Central memory CD4-positive, alpha-beta T cell (primary cell): ENCODE data around the gene ACD.

Experiments
- DNase-seq: peaks from one replicate; pipeline ENCODE4 v3.0.0; 2022

Gene ACD

GRCh38 chr16:67661101-67661761, 1.2 kb upstream of the ACD start:
- DNase-seq = no peak

GRCh38 chr16:67660564-67661028, 536 bp upstream of the ACD start, which contains the start of gene PARD6A:
TSS of gene PARD6A (plus strand) at chr16:67660960. CDS start at chr16:67661039, 79 bp downstream.
- peak; percentile 96 for DNase-seq

DNA sequence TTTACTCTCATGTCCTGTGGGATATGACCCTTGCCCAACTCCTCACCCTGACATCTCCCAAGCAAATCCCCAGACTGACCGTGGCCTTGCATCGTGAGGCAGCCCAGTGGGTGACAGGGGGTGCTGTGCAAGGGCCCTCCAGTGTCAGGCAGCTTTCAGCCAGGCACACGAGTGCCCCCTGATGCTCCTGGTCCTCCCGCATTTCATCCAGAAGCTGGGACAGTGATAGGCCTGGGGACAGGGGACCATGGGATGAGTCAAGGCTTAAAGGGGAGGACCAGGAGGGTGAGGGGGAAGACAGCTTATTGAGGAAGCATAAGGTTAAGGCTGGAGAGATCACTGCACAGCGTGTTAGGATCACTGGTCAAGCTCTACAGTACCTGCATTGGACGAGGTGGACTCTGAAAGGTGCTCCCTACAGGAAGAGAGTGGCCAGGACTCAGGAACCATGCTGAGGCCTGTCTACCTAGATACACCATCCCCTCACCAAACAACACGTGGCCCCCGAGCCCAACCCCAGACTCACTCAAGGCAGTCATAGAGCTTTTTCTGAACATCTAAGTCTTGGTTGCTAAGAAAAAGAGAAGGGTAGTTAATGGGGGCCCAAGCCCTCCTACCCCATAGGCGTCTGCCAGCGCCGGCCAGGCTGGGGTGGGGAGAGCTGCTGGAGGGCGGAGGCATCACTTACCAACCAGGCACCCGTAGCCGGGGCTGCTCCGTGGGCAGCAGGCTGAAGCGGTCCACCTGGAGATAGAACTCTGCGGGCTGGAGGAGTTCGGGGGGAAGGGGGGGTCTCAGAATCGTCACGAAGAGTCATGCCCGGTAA, 998 bp downstream of the ACD start:
- no peak for DNase-seq

GRCh38 chr16:67657751-67658518, 2.1 kb downstream of the ACD start:
- DNase-seq = no peak

DNA sequence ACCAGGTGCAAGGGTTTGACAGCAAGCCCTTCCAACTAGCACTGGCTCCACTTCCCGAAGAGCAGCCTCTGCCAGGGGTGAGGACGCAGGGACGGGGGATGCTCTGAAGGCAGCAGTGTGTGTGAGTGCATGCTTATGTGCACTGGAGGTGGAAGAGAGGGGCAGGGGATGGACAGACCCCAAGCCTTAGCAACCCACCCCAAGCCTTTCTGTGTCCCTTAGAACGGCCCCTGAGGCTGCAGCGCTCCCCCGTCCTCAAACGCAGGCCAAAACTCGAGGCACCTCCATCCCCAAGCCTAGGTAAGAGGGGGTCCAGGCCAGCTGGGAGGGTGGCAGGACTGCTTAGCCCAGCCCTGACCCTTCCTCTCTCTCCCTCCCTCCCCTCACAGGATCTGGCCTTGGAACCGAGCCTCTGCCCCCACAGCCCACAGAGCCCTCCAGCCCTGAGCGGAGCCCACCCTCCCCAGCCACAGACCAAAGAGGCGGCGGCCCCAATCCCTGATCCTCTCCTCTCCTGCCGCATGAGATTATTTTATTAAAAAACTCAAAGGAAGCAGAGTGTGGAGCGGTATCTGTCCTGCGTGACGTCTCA, 2.9 kb downstream of the ACD start:
- DNase-seq = no peak

GRCh38 chr16:67656344-67657016, 3.6 kb downstream of the ACD start:
- no peak for DNase-seq

DNA sequence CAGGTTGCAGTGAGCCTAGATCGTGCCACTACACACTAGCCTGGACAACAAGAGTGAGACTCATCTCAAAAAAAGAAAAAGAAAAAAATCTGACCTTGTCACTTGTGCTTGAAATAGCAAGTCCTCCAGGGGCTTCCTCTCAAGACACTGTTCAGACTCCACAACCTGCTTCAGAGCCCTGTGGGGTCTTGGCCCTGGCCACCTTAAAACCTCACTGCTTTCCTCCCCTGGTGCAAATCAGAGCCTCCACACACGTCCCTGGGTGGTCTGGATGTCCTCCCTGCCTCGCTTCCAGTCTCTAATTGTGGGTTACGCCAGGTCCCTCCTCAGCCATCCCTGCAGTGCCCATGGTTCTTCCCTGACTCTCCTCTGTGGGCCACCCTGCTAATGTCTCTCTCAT, 4.7 kb downstream of the ACD start:
- DNase-seq = no peak

- DNase-seq = no peak
Measured at GRCh38 chr16:67654403-67654911, 5.6 kb downstream of the ACD start.

DNA sequence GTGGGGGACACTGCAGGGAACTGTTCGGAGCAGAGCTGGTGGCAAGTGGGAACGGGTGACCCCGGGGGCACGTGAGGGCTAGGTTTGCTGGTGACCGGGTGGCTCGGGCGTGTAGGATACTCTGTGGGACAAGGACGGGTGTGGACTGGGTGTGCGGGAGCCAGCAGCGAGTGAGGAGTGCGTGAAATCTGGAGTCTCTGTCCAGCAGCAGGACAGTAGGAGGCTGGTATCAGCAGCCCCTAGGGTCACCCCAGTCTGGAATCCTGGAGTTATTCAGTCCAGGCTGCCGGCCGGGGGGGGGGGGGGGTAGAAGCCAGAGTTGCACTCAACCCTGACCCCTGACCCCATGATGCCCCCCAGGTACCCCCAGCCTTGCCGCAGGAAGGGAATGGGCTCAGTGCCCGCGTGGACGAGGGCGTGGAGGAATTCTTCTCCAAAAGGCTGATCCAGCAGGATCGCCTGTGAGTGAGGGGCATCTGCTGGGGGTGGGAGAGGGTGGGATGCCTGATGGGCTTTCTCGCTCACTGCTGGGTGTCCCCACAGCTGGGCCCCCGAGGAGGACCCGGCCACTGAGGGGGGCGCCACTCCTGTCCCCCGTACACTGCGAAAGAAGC, 6.2 kb downstream of the ACD start:
- DNase-seq = no peak

DNA sequence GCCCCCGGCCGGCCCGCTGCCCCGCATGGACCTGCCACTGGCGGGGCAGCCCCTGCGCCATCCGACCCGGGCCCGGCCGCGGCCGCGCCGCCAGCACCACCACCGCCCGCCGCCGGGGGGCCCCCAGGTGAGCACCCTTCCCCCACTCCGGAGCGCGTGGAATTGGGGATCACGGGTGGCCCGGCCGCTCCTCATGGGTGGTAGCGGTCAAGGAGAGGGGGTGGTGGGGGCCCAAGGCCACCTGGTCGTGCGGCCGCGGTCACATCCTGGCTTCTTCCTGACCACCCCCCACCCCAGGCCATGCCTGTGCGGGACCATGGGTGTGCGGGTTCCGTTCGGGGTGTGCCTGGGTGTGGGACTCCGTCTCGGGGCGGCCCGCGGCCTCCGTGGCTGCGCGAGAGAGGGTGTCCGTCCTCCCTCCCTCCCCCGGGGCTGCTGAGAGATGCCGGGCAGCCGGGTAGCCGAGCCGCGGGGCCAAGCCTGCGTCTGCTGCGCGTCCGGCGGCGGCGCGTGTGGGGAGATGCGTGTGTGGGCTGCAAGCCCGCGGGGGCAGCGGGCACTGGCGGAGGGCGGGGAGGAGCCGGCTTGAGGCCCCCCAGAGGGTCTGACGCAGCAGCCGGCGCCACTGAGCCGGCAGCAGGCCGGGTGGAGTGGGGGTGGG, 6.8 kb downstream of the ACD start:
- DNase-seq = no peak

- no peak for DNase-seq
Measured at GRCh38 chr16:67652578-67653127, 7.4 kb downstream of the ACD start.

- DNase-seq = no peak
Measured at GRCh38 chr16:67651847-67652246, 8.2 kb downstream of the ACD start.

DNA sequence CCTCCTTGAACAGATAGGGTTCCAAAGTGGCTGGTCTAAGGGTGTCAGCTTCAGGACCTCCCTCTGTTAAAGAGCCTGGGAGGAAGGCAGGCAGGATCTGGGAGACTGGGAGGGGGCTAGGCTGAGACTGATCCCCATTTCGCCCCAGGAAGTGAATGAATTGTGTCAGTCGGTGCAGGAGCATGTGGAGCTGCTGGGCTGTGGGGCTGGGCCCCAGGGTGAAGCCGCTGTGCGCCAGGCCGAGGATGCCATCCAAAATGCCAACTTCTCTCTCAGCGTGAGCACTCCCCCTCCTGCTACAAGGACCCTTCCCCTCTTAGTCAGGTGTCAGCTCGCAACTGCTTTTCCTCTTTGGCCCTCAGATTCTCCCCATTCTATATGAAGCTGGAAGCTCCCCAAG, 9.0 kb downstream of the ACD start:
- DNase-seq = no peak

- DNase-seq = no peak
Measured at GRCh38 chr16:67650023-67650422, 10.0 kb downstream of the ACD start.

DNA sequence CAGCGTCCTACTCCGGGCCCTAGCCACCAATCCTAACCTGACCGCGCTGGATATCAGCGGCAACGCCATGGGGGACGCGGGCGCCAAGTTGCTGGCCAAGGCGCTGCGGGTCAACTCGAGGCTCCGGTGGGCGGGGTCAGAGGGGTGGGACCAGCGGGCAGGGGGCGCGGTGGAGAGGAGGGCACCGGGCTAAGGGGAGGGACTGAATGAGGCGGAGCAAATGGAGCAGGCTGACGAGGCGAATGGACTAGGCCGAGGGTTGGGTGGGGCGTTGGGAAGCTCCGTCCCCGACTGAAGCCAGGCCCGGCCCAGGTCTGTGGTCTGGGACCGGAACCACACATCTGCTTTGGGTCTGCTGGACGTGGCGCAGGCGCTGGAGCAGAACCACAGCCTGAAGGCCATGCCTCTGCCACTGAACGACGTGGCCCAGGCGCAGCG, 10.5 kb downstream of the ACD start:
- no peak for DNase-seq

GRCh38 chr16:67648764-67649407, 11.2 kb downstream of the ACD start:
- no peak for DNase-seq

GRCh38 chr16:67648088-67648763, 11.8 kb downstream of the ACD start:
- DNase-seq = no peak

GRCh38 chr16:67647681-67648080, 12.4 kb downstream of the ACD start:
- no peak for DNase-seq

- DNase-seq = no peak
Measured at GRCh38 chr16:67647111-67647651, 12.9 kb downstream of the ACD start.
